NT2/D1 (cell line): ENCODE results near the gene LRRC45.

Experiments used
- DNase-seq: peaks from one replicate; pipeline ENCODE4 v3.0.0-alpha.2; 2011; ENCODE audit warnings: low read depth, low spot score
- H3K27me3 ChIP-seq: 2 replicates; pipeline ENCODE4 v1.6.0; 2011; ENCODE audit warnings: mild to moderate bottlenecking; ENCODE audit not compliant: insufficient read length, insufficient read depth
- H3K36me3 ChIP-seq: 2 replicates; pipeline ENCODE4 v1.6.1; 2011; ENCODE audit warnings: mild to moderate bottlenecking, low read length, mixed read lengths; ENCODE audit not compliant: insufficient read depth, insufficient read length
- H3K4me1 ChIP-seq: 2 replicates; pipeline ENCODE4 v1.5.1; 2011; ENCODE audit not compliant: insufficient read depth, insufficient read length
- H3K4me3 ChIP-seq: 2 replicates; pipeline ENCODE4 v1.5.1; 2011; ENCODE audit warnings: low read depth; ENCODE audit not compliant: insufficient read length
- H3K9ac ChIP-seq: 2 replicates; pipeline ENCODE4 v1.6.0; 2011; ENCODE audit warnings: low read depth; ENCODE audit not compliant: insufficient read length
- H3K9me3 ChIP-seq: 2 replicates; pipeline ENCODE4 v1.5.1; 2011; ENCODE audit warnings: mild to moderate bottlenecking, low read length; ENCODE audit not compliant: insufficient read depth
- SUZ12 ChIP-seq: IDR thresholded peaks from 2 replicates; pipeline ENCODE4 v1.6.1; 2011; ENCODE audit not compliant: insufficient read length, insufficient read depth; ENCODE audit errors: extremely low read depth
- YY1 ChIP-seq: IDR thresholded peaks from 2 replicates; pipeline ENCODE4 v1.6.1; 2011; ENCODE audit not compliant: insufficient read length, insufficient read depth
- ZNF274 ChIP-seq: IDR thresholded peaks from 2 replicates; pipeline ENCODE4 v1.6.1; 2011; ENCODE audit warnings: mild to moderate bottlenecking, low read depth, low read length

The LRRC45 gene

GRCh38 chr17:81987161-81987770 lies 35.8 kb upstream of the LRRC45 start:
- H3K36me3 ChIP-seq: peaks cover 60% of the 10 kb centered on the region

GRCh38 chr17:81990836-81991683 lies 32.0 kb upstream of the LRRC45 start:
- Histone ChIP-seq H3K36me3 (peaks cover 49% of the 10 kb centered on the region), H3K9ac (peak overlapping the region; percentile 62), H3K4me1 (peaks cover 50% of the 10 kb centered on the region), H3K27me3 (no peaks in the 10 kb centered on the region), H3K4me3 (no peak overlapping the region), H3K9me3 (no peaks in the 10 kb centered on the region; the same call in 1 of the 2 replicates)
- no peak for DNase-seq
- TF ChIP-seq SUZ12: no peak
- no peak for TF ChIP-seq YY1
- no peak for TF ChIP-seq ZNF274

More at GRCh38 chr17:81987161-81987770, 35.8 kb upstream of the LRRC45 start:
- H3K27me3 ChIP-seq: no peaks in the 10 kb centered on the region
- H3K4me1 ChIP-seq: peaks cover 27% of the 10 kb centered on the region
- no peaks in the 10 kb centered on the region; the same call in 1 of the 2 replicates for H3K9me3 ChIP-seq
- DNase-seq: no peak
- no peak overlapping the region for H3K4me3 ChIP-seq
- no peak overlapping the region for H3K9ac ChIP-seq
- TF ChIP-seq SUZ12 (no peak), ZNF274 (no peak)

GRCh38 chr17:81991684-81992305 lies 31.3 kb upstream of the LRRC45 start:
- H3K9me3 ChIP-seq: no peaks in the 10 kb centered on the region; the same call in 1 of the 2 replicates
- no peaks in the 10 kb centered on the region for H3K27me3 ChIP-seq
- H3K4me1 ChIP-seq: peaks cover 50% of the 10 kb centered on the region
- no peak for DNase-seq
- H3K4me3 ChIP-seq: peak overlapping the region; percentile 21
- H3K9ac ChIP-seq: peak overlapping the region; percentile 62
- H3K36me3 ChIP-seq: peaks cover 49% of the 10 kb centered on the region
- TF ChIP-seq ZNF274 (no peak), YY1 (no peak), SUZ12 (no peak)

GRCh38 chr17:81992306-81993102 lies 30.6 kb upstream of the LRRC45 start:
- DNase-seq: no peak
- H3K9me3 ChIP-seq: no peaks in the 10 kb centered on the region; the same call in 1 of the 2 replicates
- no peak overlapping the region for H3K4me3 ChIP-seq
- H3K27me3 ChIP-seq: no peaks in the 10 kb centered on the region
- TF ChIP-seq YY1: no peak
- TF ChIP-seq SUZ12: no peak
- TF ChIP-seq ZNF274: no peak
- H3K36me3 ChIP-seq: peaks cover 47% of the 10 kb centered on the region
- H3K9ac ChIP-seq: peak overlapping the region; percentile 62
- H3K4me1 ChIP-seq: peaks cover 52% of the 10 kb centered on the region

- DNase-seq: no peak
- Histone ChIP-seq H3K9ac (peak overlapping the region; percentile 51), H3K9me3 (no peaks in the 10 kb centered on the region; the same call in 1 of the 2 replicates), H3K4me1 (peaks cover 53% of the 10 kb centered on the region), H3K4me3 (no peak overlapping the region), H3K27me3 (no peaks in the 10 kb centered on the region), H3K36me3 (peaks cover 51% of the 10 kb centered on the region)
- no peak for TF ChIP-seq YY1
- TF ChIP-seq ZNF274: no peak
- TF ChIP-seq SUZ12: no peak
These were observed 29.1 kb upstream of the LRRC45 start for GRCh38 chr17:81993729-81994592.
